ENCODE measurements around the gene AQP12B.

The AQP12B gene

DNA sequence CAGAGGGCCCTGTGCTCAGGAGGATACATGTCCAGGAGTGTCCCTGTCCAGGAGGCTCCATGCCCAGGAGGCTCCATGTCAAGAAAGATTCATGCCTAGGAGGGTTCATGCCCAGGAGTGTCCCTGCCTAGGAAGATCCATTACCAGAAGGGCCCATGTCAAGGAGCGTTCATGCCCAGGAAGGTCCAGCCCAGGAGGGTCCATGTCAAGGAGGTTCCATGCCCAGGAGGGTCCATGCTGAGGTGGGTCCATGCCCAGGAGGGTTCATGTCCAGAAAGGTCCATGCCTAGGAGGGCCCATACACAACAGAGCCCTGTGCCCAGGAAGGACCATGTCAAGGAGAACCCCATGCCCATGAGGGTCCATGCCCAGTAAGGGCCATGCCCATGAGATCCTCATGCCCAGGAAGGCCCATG, 50.4 kb downstream of the AQP12B start:
- Histone ChIP-seq H3K9ac (no peak overlapping the region), H3K4me1 (ENCODE audit: low read depth, poor library complexity, severe bottlenecking) (no peaks in the 10 kb centered on the region), H4K20me1 (ENCODE audit: insufficient read depth) (no peaks in the 10 kb centered on the region), H2AFZ (ENCODE audit: low read depth) (no peak overlapping the region), H3K79me2 (ENCODE audit: insufficient read depth, low read depth) (no peaks in the 10 kb centered on the region), H3K36me3 (ENCODE audit: insufficient read depth) (no peaks in the 10 kb centered on the region), H3K4me3 (IDR thresholded peaks at IDR 0.05; ENCODE audit: insufficient read depth, low read depth, low read length) (no peak overlapping the region), H3K27ac (no peak overlapping the region), H3K4me2 (no peak overlapping the region), H3K27me3 (ENCODE audit: insufficient read depth, low read depth) (no peaks in the 10 kb centered on the region)
- no peak for TF ChIP-seq CTCF (conservative IDR thresholded peaks at IDR 0.05; ENCODE audit: low read depth, low read length)

DNA sequence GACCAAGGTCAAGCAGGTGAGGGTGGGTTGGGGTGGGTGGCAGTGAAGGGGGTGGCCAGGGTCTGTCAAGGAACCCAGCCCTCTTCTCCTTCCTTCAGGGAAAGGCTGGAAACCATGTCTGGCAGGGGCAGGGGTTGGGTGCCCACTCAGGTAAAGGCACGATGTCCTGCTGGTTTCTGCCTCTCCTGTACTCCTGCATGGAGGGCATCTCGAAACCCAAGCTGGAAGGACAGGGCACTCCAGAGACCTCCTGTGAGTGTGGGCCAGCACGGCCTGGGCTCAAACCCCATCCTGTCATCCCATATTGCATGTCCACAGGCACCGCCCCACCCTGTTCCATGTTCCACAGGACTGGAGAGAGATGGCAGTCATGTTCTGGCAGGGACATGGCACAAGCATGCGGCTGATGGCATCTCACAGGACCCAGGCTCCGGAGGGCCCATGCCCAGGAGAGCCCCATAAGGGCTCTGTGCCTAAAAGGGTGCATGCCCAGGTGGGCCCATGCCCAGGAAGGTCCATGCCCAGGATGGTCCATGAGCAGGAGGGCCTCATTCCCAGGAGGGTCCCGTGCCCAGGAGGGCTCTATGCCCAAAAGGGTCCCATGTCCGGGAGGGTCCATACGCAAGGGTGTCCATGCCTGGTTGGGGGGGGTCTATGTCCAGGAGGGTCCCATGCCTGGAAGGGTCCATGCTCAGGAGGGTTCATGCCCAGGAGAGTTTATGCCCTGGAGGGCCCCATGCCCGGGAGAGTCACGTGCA, 51.0 kb downstream of the AQP12B start:
- Histone ChIP-seq H3K27ac (no peak overlapping the region), H4K20me1 (ENCODE audit: insufficient read depth) (no peaks in the 10 kb centered on the region), H3K4me2 (no peak overlapping the region), H3K36me3 (ENCODE audit: insufficient read depth) (no peaks in the 10 kb centered on the region), H3K4me1 (ENCODE audit: low read depth, poor library complexity, severe bottlenecking) (no peaks in the 10 kb centered on the region), H3K27me3 (ENCODE audit: insufficient read depth, low read depth) (no peaks in the 10 kb centered on the region), H3K79me2 (ENCODE audit: insufficient read depth, low read depth) (no peaks in the 10 kb centered on the region), H3K4me3 (IDR thresholded peaks at IDR 0.05; ENCODE audit: insufficient read depth, low read depth, low read length) (no peak overlapping the region), H3K9ac (no peak overlapping the region), H2AFZ (ENCODE audit: low read depth) (no peak overlapping the region)
- TF ChIP-seq CTCF (conservative IDR thresholded peaks at IDR 0.05; ENCODE audit: low read depth, low read length), result no peak

- H3K79me2 ChIP-seq (ENCODE audit: insufficient read depth, low read depth), result no peaks in the 10 kb centered on the region
- H3K27me3 ChIP-seq (ENCODE audit: insufficient read depth, low read depth), result no peaks in the 10 kb centered on the region
- no peaks in the 10 kb centered on the region for H3K4me1 ChIP-seq (ENCODE audit: low read depth, poor library complexity, severe bottlenecking)
- H3K4me3 ChIP-seq (IDR thresholded peaks at IDR 0.05; ENCODE audit: insufficient read depth, low read depth, low read length), result no peak overlapping the region
- no peak overlapping the region for H3K27ac ChIP-seq
- no peak for TF ChIP-seq CTCF (conservative IDR thresholded peaks at IDR 0.05; ENCODE audit: low read depth, low read length)
- no peak overlapping the region for H2AFZ ChIP-seq (ENCODE audit: low read depth)
- no peaks in the 10 kb centered on the region for H4K20me1 ChIP-seq (ENCODE audit: insufficient read depth)
- no peak overlapping the region for H3K4me2 ChIP-seq
- H3K36me3 ChIP-seq (ENCODE audit: insufficient read depth), result no peaks in the 10 kb centered on the region
- no peak overlapping the region for H3K9ac ChIP-seq
Observed at GRCh38 chr2:240630771-240631547, 51.7 kb downstream of the AQP12B start.

GRCh38 chr2:240629968-240630770, 52.5 kb downstream of the AQP12B start:
- H2AFZ ChIP-seq (ENCODE audit: low read depth), result no peak overlapping the region
- H4K20me1 ChIP-seq (ENCODE audit: insufficient read depth), result no peaks in the 10 kb centered on the region
- no peak overlapping the region for H3K4me2 ChIP-seq
- no peaks in the 10 kb centered on the region for H3K4me1 ChIP-seq (ENCODE audit: low read depth, poor library complexity, severe bottlenecking)
- no peaks in the 10 kb centered on the region for H3K79me2 ChIP-seq (ENCODE audit: insufficient read depth, low read depth)
- no peak overlapping the region for H3K27ac ChIP-seq
- TF ChIP-seq CTCF (conservative IDR thresholded peaks at IDR 0.05; ENCODE audit: low read depth, low read length), result no peak
- H3K4me3 ChIP-seq (IDR thresholded peaks at IDR 0.05; ENCODE audit: insufficient read depth, low read depth, low read length), result no peak overlapping the region
- no peaks in the 10 kb centered on the region for H3K36me3 ChIP-seq (ENCODE audit: insufficient read depth)
- H3K27me3 ChIP-seq (ENCODE audit: insufficient read depth, low read depth), result no peaks in the 10 kb centered on the region
- H3K9ac ChIP-seq, result no peak overlapping the region

All from KMS-11 (cell line).